Activated CD8-positive, alpha-beta memory T cell treated with anti-CD3 and anti-CD28 coated beads, Interleukin-2, amount 50 U/mL, for 48 hours (primary cell): ENCODE data around the gene R3HDM4.

Source experiments
- DNase-seq: peaks from one replicate; pipeline ENCODE4 v3.0.0-alpha.2; 2020

Gene R3HDM4

GRCh38 chr19:947090-947706 lies 34.2 kb upstream of the R3HDM4 start:
- DNase-seq: no peak

- no peak for DNase-seq
These were observed 32.6 kb upstream of the R3HDM4 start for GRCh38 chr19:945401-946252.

GRCh38 chr19:944663-945241 lies 31.7 kb upstream of the R3HDM4 start:
- DNase-seq: no peak

- DNase-seq: no peak
These were observed 31.1 kb upstream of the R3HDM4 start for GRCh38 chr19:944171-944567.

- no peak for DNase-seq
These were observed 30.6 kb upstream of the R3HDM4 start for GRCh38 chr19:943551-944170.

- DNase-seq: no peak
These were observed 29.2 kb upstream of the R3HDM4 start for GRCh38 chr19:942133-942645.

GRCh38 chr19:941292-942132 lies 28.5 kb upstream of the R3HDM4 start:
- no peak for DNase-seq

GRCh38 chr19:940591-941291 lies 27.7 kb upstream of the R3HDM4 start:
- peak; percentile 79 for DNase-seq

GRCh38 chr19:939922-940321 lies 26.9 kb upstream of the R3HDM4 start:
- no peak for DNase-seq

GRCh38 chr19:939439-939838 lies 26.4 kb upstream of the R3HDM4 start:
- DNase-seq: no peak

- DNase-seq: no peak
These were observed 25.4 kb upstream of the R3HDM4 start for GRCh38 chr19:938233-938923.

- DNase-seq: no peak
These were observed 24.3 kb upstream of the R3HDM4 start for GRCh38 chr19:937259-937694.

- DNase-seq: no peak
These were observed 23.1 kb upstream of the R3HDM4 start for GRCh38 chr19:936175-936546.

GRCh38 chr19:934865-935479 lies 22.0 kb upstream of the R3HDM4 start:
- no peak for DNase-seq

GRCh38 chr19:934197-934840 lies 21.3 kb upstream of the R3HDM4 start:
- DNase-seq: no peak

GRCh38 chr19:933553-933882 lies 20.5 kb upstream of the R3HDM4 start:
- DNase-seq: no peak

GRCh38 chr19:932648-933552 lies 19.9 kb upstream of the R3HDM4 start:
- no peak for DNase-seq

- no peak for DNase-seq
These were observed 19.0 kb upstream of the R3HDM4 start for GRCh38 chr19:931860-932647.
